AML-193 (cell line): Measurements from ENCODE around the gene GDF11.
A peak's percentile ranks its signal among the peaks of the same experiment; 100 is the strongest.
"Not testable (repeated sequence)": the region's sequence is repeated elsewhere in the genome, so short reads cannot be mapped to it uniquely, and the experiment has no call there.

Experiments used
- DNase-seq, 2 experiments: peaks; one replicate each; lab custom pipeline; 2025; lab: John Stamatoyannopoulos, UW

GDF11 gene

GRCh38 chr12:55741931-55742680 lies 816 bp upstream of the GDF11 start:
- DNase-seq = no peak

- DNase-seq = peak; percentile 40 to 57
Observed at GRCh38 chr12:55743406-55744339, 751 bp downstream of the GDF11 start.

- DNase-seq = no peak
Observed at GRCh38 chr12:55744340-55745030, 1.6 kb downstream of the GDF11 start.

GRCh38 chr12:55745361-55746173 lies 2.6 kb downstream of the GDF11 start:
- DNase-seq = no peak

GRCh38 chr12:55746174-55746912 lies 3.4 kb downstream of the GDF11 start:
- DNase-seq = no peak

GRCh38 chr12:55746913-55747231 lies 4.0 kb downstream of the GDF11 start:
- no peak for DNase-seq

GRCh38 chr12:55748230-55748993 lies 5.5 kb downstream of the GDF11 start:
- no peak for DNase-seq

- no peak for DNase-seq
Observed at GRCh38 chr12:55755246-55755645, 12.3 kb downstream of the GDF11 start.

- DNase-seq = no peak
Observed at GRCh38 chr12:55757701-55758100, 14.8 kb downstream of the GDF11 start.

- DNase-seq = not testable (repeated sequence)
Observed at GRCh38 chr12:55758575-55758974, 15.7 kb downstream of the GDF11 start.

- DNase-seq = no peak
Observed at GRCh38 chr12:55760663-55761062, 17.7 kb downstream of the GDF11 start.

- DNase-seq = no peak
Observed at GRCh38 chr12:55762646-55763045, 19.7 kb downstream of the GDF11 start.

- no peak for DNase-seq
Observed at GRCh38 chr12:55765736-55766290, 22.9 kb downstream of the GDF11 start.

- DNase-seq = no peak
Observed at GRCh38 chr12:55767156-55767555, 24.2 kb downstream of the GDF11 start.

- no peak for DNase-seq
Observed at GRCh38 chr12:55771736-55772135, 28.8 kb downstream of the GDF11 start.

- DNase-seq = no peak
Observed at GRCh38 chr12:55777856-55778255, 34.9 kb downstream of the GDF11 start.

GRCh38 chr12:55780685-55781084 lies 37.8 kb downstream of the GDF11 start:
- DNase-seq = no peak

- no peak for DNase-seq
Observed at GRCh38 chr12:55788546-55788945, 45.6 kb downstream of the GDF11 start.

- DNase-seq = no peak
Observed at GRCh38 chr12:55789171-55789570, 46.2 kb downstream of the GDF11 start.

- no peak for DNase-seq
Observed at GRCh38 chr12:55789893-55790292, 47.0 kb downstream of the GDF11 start.
